CD4-positive, alpha-beta T cell (primary cell): ENCODE results near the gene OR10A3. TPM values are rescaled to one million over a fixed set of nuclear protein-coding genes. Genes with fewer than 3 reads are reported as not detected.

ENCODE experiments used
- ATAC-seq: fragments of 200-7000 bp; cut with Tn5 transposase; one replicate; pipeline ENCODE4 v1.10.0; 2022; ENCODE audit warnings: mild to moderate bottlenecking; ENCODE audit not compliant: poor library complexity
- CTCF ChIA-PET: fragments of 350-600 bp; sonication (Branson Sonifier 250); formaldehyde crosslinking; loops from one replicate; lab custom pipeline; 2021; ENCODE audit warnings: antibody characterized with exemption, inconsistent platforms; lab: Charles Lee
- POLR2A ChIA-PET: fragments of 350-600 bp; sonication (Branson Sonifier 250); formaldehyde crosslinking; loops from one replicate; lab custom pipeline; 2021; ENCODE audit warnings: antibody characterized with exemption, inconsistent platforms; lab: Charles Lee
- DNase-seq, 14 experiments: peaks; one replicate each; pipeline ENCODE4 v3.0.0-alpha.2; 2013 to 2020; ENCODE audit warnings: mixed read lengths in 2 of 14
- H3K27ac ChIP-seq, 2 donors: one replicate each; pipeline versions ENCODE4 v1.5.1 to v1.7.0; 2013; ENCODE audit warnings: low read length in 2 of 2, low read depth in 1 of 2, mild to moderate bottlenecking in 1 of 2
- H3K27me3 ChIP-seq, 2 experiments: 1 replicate in 1 of 2; 2 replicates in 1 of 2; pipeline versions ENCODE4 v1.6.1 to v1.7.0; 2013; ENCODE audit warnings: low read length in 2 of 2, control low read depth in 1 of 2, mild to moderate bottlenecking in 1 of 2, moderate library complexity in 1 of 2; ENCODE audit not compliant: insufficient read depth in 2 of 2, control insufficient read depth in 1 of 2
- H3K36me3 ChIP-seq: one replicate; pipeline ENCODE4 v1.6.1; 2013; ENCODE audit warnings: low read length, control low read depth; ENCODE audit not compliant: insufficient read depth
- H3K4me1 ChIP-seq: one replicate; pipeline ENCODE4 v1.6.1; 2013; ENCODE audit warnings: low read length, control low read depth; ENCODE audit not compliant: insufficient read depth
- H3K4me3 ChIP-seq: one replicate; pipeline ENCODE4 v1.5.1; 2013; ENCODE audit warnings: mild to moderate bottlenecking, low read length, moderate library complexity
- H3K9me3 ChIP-seq, 2 experiments: 1 replicate in 1 of 2; 2 replicates in 1 of 2; pipeline versions ENCODE4 v1.6.1 to v1.7.0; 2013; ENCODE audit warnings: low read length in 2 of 2, mild to moderate bottlenecking in 2 of 2, control low read depth in 1 of 2, moderate library complexity in 1 of 2; ENCODE audit not compliant: control insufficient read depth in 1 of 2, insufficient read depth in 1 of 2
- H3K27ac Mint-ChIP-seq: one replicate; pipeline ENCODE4 v1.8.0; 2020; ENCODE audit warnings: mixed read lengths
- H3K27me3 Mint-ChIP-seq: one replicate; pipeline ENCODE4 v1.8.0; 2021; ENCODE audit warnings: mixed read lengths
- H3K36me3 Mint-ChIP-seq: one replicate; pipeline ENCODE4 v1.8.0; 2021; ENCODE audit warnings: low read depth, mixed read lengths
- H3K4me1 Mint-ChIP-seq: one replicate; pipeline ENCODE4 v1.8.0; 2021; ENCODE audit warnings: low read depth, mixed read lengths
- H3K4me3 Mint-ChIP-seq: one replicate; pipeline ENCODE4 v1.8.0; 2020; ENCODE audit warnings: mild to moderate bottlenecking, mixed read lengths
- H3K9me3 Mint-ChIP-seq: one replicate; pipeline ENCODE4 v1.8.0; 2020; ENCODE audit warnings: mixed read lengths
- CTCF ChIP-seq: fragments of 200-600 bp; IDR thresholded peaks from one replicate; pipeline ENCODE4 v1.8.0; 2022; ENCODE audit warnings: antibody characterized with exemption, mild to moderate bottlenecking
- intact Hi-C, 2 experiments: fragments of 100-400 bp; cut with DNase I in 1 of 2; cut with micrococcal nuclease in 1 of 2; formaldehyde crosslinking; loops; one replicate each; pipeline versions ENCODE4 v1.15.1 to v1.9.0; 2023 to 2025; cut with DNase I, micrococcal nuclease
- total RNA-seq, 174 experiments: library from RNA in 2 of 174; stranded (reverse) in 2 of 174; gene quantifications; one replicate each; pipeline ENCODE4 v1.2.3 and lab custom pipeline; 2021 to 2026

Gene OR10A3
- total RNA-seq, 2 experiments from 2014 or later = not detected

DNA sequence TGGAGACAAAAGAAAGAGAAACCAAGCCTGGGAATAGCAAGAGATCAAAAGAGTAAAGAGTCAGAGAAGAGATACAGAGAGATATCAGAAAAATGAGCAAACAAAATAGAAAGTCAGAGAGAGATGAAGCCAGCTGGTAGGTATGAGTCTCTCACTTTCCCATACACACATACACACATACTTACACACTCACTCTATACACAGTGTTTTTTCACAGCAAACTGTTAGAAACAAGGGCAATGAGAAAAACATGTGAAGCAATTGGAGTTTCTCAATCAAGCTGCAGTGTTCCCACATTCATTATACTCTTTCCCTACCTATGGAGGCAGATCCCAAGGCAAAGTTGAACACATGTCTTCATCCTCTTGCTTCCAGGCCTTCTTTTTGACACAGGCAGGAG is 26.3 kb upstream of the OR10A3 start:
- no peaks in the 10 kb centered on the region for H3K4me1 Mint-ChIP-seq
- no peak overlapping the region for H3K4me3 Mint-ChIP-seq
- CTCF ChIA-PET = no interaction called here
- H3K27me3 ChIP-seq = peaks cover 3 to 5% of the 10 kb centered on the region in 2 experiments
- ATAC-seq = no peak
- no peaks in the 10 kb centered on the region for H3K9me3 Mint-ChIP-seq
- POLR2A ChIA-PET = no interaction called here
- no peaks in the 10 kb centered on the region for H3K9me3 ChIP-seq
- intact Hi-C loops = no loop called here
- H3K4me3 ChIP-seq = no peak overlapping the region
- no peak overlapping the region for H3K27ac Mint-ChIP-seq
- H3K36me3 Mint-ChIP-seq = no peaks in the 10 kb centered on the region
- no peak for TF ChIP-seq CTCF
- H3K27ac ChIP-seq = no peak overlapping the region
- no peak for DNase-seq
- peaks cover 49% of the 10 kb centered on the region for H3K27me3 Mint-ChIP-seq
- H3K4me1 ChIP-seq = no peaks in the 10 kb centered on the region
- no peaks in the 10 kb centered on the region for H3K36me3 ChIP-seq

GRCh38 chr11:7967097-7967496 is 25.6 kb upstream of the OR10A3 start:
- Mint-ChIP-seq H3K9me3 (no peaks in the 10 kb centered on the region), H3K27me3 (peaks cover 42% of the 10 kb centered on the region), H3K4me3 (no peak overlapping the region), H3K27ac (no peak overlapping the region), H3K4me1 (no peaks in the 10 kb centered on the region), H3K36me3 (no peaks in the 10 kb centered on the region)
- Histone ChIP-seq H3K4me3 (no peak overlapping the region), H3K4me1 (no peaks in the 10 kb centered on the region), H3K27ac (no peak overlapping the region), H3K9me3 (no peaks in the 10 kb centered on the region), H3K36me3 (no peaks in the 10 kb centered on the region), H3K27me3 (peaks cover 5 to 7% of the 10 kb centered on the region in 2 experiments)
- no peak for TF ChIP-seq CTCF
- ATAC-seq (no peak), DNase-seq (no peak)
- intact Hi-C loops = no loop called here
- CTCF ChIA-PET = no interaction called here
- POLR2A ChIA-PET = no interaction called here

DNA sequence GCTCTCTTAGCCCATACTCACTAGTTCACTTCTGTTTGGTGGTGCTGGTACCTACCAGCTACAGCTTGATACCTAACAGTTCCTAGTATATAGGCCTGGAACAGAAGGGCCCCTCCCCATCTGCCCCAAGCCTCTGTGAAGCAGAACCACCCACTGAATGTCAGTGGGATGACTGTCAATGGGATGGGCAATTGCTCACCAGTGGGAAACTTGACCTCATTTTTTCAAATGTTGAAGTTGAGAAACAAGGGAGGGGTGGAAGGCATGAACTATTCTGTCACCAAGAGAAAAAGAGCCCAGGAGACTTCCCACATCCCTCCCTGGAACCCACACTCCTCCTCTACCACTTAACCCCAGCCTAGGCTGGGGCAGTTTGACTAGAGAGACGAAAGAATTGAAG is 23.9 kb upstream of the OR10A3 start, which contains the start of gene NLRP10:
TSS of gene NLRP10 (minus strand) at position 62 of the 400 bp plus-strand sequence. CDS start 1,952 bp downstream, outside the sequence.
- ATAC-seq = no peak
- CTCF ChIA-PET = no interaction called here
- Histone ChIP-seq H3K36me3 (no peaks in the 10 kb centered on the region), H3K27ac (no peak within 1 kb of the TSS), H3K27me3 (peaks cover 5 to 7% of the 10 kb centered on the region in 2 experiments), H3K4me1 (no peaks in the 10 kb centered on the region), H3K4me3 (no peak within 1 kb of the TSS), H3K9me3 (no peaks in the 10 kb centered on the region)
- intact Hi-C loops = no loop called here
- H3K27me3 Mint-ChIP-seq = peaks cover 44% of the 10 kb centered on the region
- no peak for TF ChIP-seq CTCF
- POLR2A ChIA-PET = no interaction called here
- no peaks in the 10 kb centered on the region for H3K36me3 Mint-ChIP-seq
- H3K9me3 Mint-ChIP-seq = no peaks in the 10 kb centered on the region
- no peaks in the 10 kb centered on the region for H3K4me1 Mint-ChIP-seq
- DNase-seq = no peak
- H3K27ac Mint-ChIP-seq = no peak within 1 kb of the TSS
- no peak within 1 kb of the TSS for H3K4me3 Mint-ChIP-seq
